ENCODE measurements around the gene FNBP1.
"Not testable (repeated sequence)": the region's sequence is repeated elsewhere in the genome, so short reads cannot be mapped to it uniquely, and the experiment has no call there.

The FNBP1 gene

DNA sequence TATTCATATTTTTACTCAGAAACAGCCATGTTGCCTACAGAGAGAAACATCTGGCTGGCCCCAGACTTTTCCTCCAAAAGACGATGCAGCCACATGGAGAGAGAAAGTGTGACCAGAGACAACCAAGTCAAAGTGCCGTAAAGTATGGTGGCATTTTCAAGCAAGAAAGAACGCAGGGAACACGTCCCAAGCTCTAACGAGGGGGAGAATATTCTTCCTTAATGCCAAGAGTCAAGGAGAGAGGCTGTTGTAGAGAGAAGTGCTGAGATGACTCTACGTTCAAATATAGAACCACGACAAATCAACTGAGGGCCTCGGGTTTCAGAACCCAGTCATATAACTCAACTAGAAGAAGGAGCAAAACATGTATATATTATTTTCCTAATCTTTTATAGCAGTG, 55.9 kb downstream of the FNBP1 start:
- Mint-ChIP-seq H3K27ac (peak overlapping the region; percentile 90), H3K9me3 (no peaks in the 10 kb centered on the region), H3K4me3 (peak overlapping the region; percentile 47), H3K36me3 (ENCODE audit: low read depth) (peaks cover 48% of the 10 kb centered on the region), H3K27me3 (ENCODE audit: low read depth) (no peaks in the 10 kb centered on the region), H3K4me1 (ENCODE audit: low read depth) (peaks cover 50% of the 10 kb centered on the region)
- DNase-seq (ENCODE audit: low spot score), result peak; percentile 49

DNA sequence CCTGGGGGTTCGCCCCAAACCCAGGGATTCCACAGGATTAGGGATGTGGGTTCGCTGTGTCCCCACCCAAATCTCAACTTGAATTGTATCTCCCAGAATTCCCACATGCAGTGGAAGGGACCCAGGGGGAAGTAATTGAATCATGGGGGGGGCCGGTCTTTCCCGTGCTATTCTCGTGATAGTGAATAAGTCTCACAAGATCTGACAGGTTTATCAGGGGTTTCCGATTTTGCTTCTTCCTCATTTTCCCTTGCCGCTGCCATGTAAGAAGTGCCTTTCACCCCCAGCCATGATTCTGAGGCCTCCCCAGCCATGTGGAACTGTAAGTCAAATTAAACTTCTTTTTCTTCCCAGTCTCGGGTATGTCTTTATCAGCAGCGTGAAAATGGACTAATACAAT, 58.4 kb downstream of the FNBP1 start:
- DNase-seq (ENCODE audit: low spot score); H3K4me3 Mint-ChIP-seq; H3K27me3 Mint-ChIP-seq (ENCODE audit: low read depth); H3K9me3 Mint-ChIP-seq: not testable (repeated sequence)
- Mint-ChIP-seq H3K27ac (peak overlapping the region; percentile 39), H3K4me1 (ENCODE audit: low read depth) (peaks cover 34% of the 10 kb centered on the region), H3K36me3 (ENCODE audit: low read depth) (peaks cover 44% of the 10 kb centered on the region)

DNA sequence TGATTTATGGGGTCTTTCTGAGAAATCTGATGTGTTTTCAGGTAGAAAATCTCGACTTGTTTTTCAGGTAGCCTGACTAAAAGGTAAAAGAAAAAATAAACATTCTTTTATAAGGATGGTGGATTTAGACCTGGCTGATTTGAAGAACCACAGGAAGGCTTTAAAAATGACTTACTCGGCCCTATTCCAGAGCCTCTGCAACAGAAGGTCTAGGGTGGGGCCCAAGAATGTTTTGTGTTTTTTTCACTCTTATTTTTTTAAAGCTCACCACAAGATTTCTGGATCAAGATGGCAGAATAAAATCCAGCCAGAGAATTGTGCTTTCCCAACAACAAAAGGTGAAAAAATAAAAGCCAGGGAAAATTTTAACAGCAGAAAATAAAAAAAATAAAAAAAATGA, 59.1 kb downstream of the FNBP1 start:
- H3K9me3 Mint-ChIP-seq, result no peaks in the 10 kb centered on the region
- H3K4me3 Mint-ChIP-seq, result no peak overlapping the region

DNA sequence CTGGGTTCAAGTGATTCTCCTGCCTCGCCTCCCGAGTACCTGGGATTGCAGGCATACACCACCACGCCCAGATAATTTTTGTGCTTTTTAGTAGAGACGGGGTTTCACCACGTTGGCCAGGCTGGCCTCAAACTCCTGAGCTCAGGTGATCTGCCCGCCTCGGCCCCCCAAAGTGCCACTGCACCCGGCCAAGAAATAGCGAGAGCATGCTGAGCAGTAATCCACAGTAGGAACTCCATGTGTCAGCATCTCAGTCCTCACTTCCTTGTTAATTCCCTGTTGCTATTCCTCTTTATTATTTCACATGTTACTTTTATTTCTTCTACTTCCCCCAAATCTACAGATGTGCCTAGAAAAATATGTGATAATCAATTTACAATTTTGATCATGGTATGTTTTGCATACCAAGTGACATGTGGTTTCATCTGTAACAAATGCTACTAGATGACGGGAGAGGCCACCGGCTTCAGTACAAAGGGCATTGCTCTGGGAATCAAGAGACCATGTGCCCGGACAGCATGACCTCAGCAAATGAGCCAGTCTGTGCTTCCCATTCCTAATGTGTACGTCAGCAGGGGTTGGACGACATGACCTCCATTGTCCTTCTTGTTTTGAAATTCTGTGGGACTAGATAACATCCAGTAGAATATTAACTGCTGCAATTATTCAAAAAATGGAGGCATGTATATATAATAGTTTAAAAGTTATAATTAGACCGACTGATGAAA, 61.6 kb downstream of the FNBP1 start:
- Mint-ChIP-seq H3K27me3 (ENCODE audit: low read depth) (no peaks in the 10 kb centered on the region), H3K9me3 (no peaks in the 10 kb centered on the region), H3K27ac (no peak overlapping the region), H3K4me1 (ENCODE audit: low read depth) (peaks cover 22% of the 10 kb centered on the region), H3K36me3 (ENCODE audit: low read depth) (peaks cover 50% of the 10 kb centered on the region), H3K4me3 (no peak overlapping the region)
- DNase-seq (ENCODE audit: low spot score), result no peak

More for the DNA sequence above, 59.1 kb downstream of the FNBP1 start:
- peaks cover 32% of the 10 kb centered on the region for H3K4me1 Mint-ChIP-seq (ENCODE audit: low read depth)
- no peaks in the 10 kb centered on the region for H3K27me3 Mint-ChIP-seq (ENCODE audit: low read depth)
- peak overlapping the region; percentile 15 for H3K27ac Mint-ChIP-seq
- no peak for DNase-seq (ENCODE audit: low spot score)
- peaks cover 44% of the 10 kb centered on the region for H3K36me3 Mint-ChIP-seq (ENCODE audit: low read depth)

DNA sequence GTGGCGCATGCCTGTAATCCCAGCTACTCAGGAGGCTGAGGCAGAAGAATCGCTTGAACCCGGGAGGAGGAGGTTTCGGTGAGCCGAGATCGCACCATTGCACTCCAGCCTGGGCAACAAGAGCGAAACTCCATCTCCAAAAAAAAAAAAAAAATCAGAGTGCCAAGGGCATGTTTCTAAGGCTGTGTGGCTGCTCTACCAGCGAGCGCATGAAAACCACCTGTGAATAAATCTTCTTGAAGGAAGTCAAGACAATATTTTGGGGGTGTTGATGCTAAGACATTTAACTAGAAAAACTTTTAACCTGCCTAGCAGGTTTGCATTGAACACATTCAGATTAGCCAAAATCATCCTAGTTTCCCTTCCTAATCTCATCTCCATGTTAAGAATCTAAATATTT, 62.8 kb downstream of the FNBP1 start:
- not testable (repeated sequence) for DNase-seq (ENCODE audit: low spot score); H3K9me3 Mint-ChIP-seq; H3K27ac Mint-ChIP-seq; H3K4me3 Mint-ChIP-seq; H3K27me3 Mint-ChIP-seq (ENCODE audit: low read depth)
- Mint-ChIP-seq H3K4me1 (ENCODE audit: low read depth) (peaks cover 22% of the 10 kb centered on the region), H3K36me3 (ENCODE audit: low read depth) (peaks cover 49% of the 10 kb centered on the region)

DNA sequence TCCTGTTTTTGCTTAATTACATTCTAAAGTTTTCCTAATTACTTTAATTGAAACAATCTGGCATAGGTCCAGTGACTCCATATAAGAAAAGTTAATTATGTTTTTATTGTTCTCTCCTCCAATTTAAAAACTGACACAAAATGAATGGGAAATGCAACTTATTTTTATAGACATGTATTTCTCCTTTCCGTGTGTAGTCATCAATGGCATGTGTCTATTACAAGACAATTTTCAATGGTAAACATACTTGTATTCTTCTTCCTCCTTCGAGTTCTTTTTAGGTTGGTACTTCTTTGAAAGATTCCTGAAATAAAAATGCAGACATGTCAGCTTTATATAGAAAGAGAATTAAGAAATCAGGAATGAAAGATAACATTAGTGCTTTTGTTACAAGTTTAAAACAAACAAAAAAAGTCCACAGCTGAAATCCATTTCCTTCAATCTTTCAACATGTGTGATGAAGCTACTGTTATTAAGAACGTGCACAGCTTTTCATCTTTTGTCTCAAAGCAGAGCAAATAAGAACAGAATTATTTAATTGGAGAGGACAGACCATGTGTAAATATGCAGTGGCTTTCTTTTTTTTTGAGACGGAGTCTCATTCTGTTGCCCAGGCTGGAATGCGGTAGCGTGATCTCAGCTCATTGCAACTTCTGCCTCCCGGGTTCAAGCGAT, 63.8 kb downstream of the FNBP1 start:
- no peak for DNase-seq (ENCODE audit: low spot score)
- no peaks in the 10 kb centered on the region for H3K27me3 Mint-ChIP-seq (ENCODE audit: low read depth)
- peaks cover 16% of the 10 kb centered on the region for H3K4me1 Mint-ChIP-seq (ENCODE audit: low read depth)

DNA sequence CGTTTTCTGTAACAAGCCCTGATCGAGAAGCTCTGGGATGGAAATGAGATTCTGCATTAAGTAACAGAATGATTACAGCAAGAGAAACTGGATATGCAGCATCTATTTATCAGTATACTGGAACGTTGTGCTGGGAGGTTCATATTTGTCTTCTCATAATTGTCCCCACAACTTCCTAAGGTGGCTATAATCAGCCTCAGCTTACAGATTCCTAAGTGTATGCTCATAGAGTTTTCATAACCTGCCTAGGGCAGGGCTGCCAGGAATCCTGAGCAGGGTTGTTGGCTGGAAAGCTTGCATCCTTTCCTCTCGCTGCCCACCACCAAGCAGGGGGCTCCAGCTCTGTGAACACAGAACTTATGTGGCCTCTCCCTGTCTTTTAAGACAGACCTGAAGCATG, 70.2 kb downstream of the FNBP1 start:
- H3K36me3 Mint-ChIP-seq (ENCODE audit: low read depth), result peaks cover 49% of the 10 kb centered on the region
- DNase-seq (ENCODE audit: low spot score), result no peak
- H3K4me1 Mint-ChIP-seq (ENCODE audit: low read depth), result peaks cover 27% of the 10 kb centered on the region
- no peak overlapping the region for H3K27ac Mint-ChIP-seq
- no peaks in the 10 kb centered on the region for H3K27me3 Mint-ChIP-seq (ENCODE audit: low read depth)
- H3K4me3 Mint-ChIP-seq, result no peak overlapping the region
- no peaks in the 10 kb centered on the region for H3K9me3 Mint-ChIP-seq

More for the DNA sequence above, 63.8 kb downstream of the FNBP1 start:
- Mint-ChIP-seq H3K9me3 (no peaks in the 10 kb centered on the region), H3K36me3 (ENCODE audit: low read depth) (peaks cover 46% of the 10 kb centered on the region), H3K27ac (peak overlapping the region; percentile 36), H3K4me3 (no peak overlapping the region)

DNA sequence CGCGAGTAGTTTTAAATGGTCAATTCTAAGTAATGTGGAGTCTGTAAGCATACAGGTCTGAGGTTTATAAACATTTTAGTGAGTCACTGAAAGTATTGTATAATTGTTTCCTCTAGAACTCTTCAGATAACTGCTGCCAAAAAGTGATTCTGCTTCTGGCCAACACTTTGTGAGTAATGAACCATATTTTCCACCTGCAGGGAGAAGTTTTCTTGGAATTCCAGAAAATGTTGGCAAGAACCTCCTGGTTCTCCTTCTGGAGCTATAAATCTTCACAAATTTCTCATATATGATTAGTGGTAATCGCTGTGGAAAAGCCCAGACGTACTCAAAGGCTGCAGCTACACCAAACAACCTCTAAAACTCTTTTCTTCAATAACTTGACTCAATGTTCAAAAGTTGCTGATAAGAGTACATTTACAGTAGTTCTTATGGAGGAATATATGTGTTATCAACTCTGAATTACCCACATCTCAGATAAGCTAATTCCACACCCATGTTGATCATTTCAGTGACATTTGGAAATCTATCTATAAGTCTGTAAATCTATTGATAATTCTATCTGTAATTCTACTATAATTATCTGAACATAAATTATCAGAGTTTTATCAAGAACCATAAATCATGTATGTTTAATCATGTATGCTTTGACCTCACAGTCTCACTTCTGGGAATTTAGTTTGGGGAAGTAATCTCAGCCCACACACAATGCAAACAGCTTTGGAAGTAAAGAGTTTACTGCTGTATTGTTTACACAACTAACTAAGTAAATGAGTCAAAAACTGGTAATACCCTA, 74.1 kb downstream of the FNBP1 start:
- Mint-ChIP-seq H3K36me3 (ENCODE audit: low read depth) (peaks cover 62% of the 10 kb centered on the region), H3K9me3 (no peaks in the 10 kb centered on the region), H3K4me3 (no peak overlapping the region), H3K27ac (peak overlapping the region; percentile 47), H3K27me3 (ENCODE audit: low read depth) (no peaks in the 10 kb centered on the region), H3K4me1 (ENCODE audit: low read depth) (peaks cover 48% of the 10 kb centered on the region)
- DNase-seq (ENCODE audit: low spot score), result no peak

DNA sequence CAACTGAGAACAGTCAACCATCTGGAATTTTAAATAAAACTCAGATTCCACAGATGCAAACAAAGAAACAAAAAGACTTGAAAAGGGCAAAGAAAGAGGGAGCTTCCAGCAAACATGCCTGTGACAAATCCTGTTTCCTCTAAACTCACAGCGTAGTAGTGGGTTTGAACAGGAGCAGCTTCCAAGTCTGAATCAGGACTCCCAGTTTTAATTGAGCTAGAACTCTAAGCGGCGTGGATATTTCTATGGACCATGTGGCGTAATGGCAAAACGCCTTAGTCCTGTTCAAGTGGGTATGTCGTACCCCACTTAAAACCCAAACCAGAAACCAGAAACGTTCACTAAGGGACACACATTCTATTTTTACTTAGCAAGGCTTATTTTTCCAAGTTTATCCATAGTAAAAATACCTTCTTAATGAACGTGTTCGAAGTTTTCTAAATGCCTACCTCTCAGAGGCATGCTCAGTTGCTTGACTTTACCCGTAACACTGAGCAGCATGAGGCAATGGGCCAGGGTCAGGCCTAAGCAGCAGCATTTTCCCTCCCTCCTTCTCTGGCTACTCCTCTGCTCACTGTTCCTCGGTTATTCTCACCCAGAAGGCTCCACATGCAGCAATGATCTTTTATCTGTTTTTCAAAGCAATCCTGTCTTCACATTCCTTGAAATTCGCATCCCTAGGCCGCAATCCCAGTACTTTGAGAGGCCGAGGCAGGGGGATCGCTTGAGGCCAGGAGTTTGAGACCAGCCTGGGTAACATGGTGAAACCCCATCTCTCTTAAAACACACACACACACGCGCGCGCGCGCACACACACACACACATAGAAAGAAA, 77.9 kb downstream of the FNBP1 start:
- H3K4me3 Mint-ChIP-seq, result peak overlapping the region; percentile 34
- peaks cover 69% of the 10 kb centered on the region for H3K36me3 Mint-ChIP-seq (ENCODE audit: low read depth)
- no peak for DNase-seq (ENCODE audit: low spot score)
- no peaks in the 10 kb centered on the region for H3K9me3 Mint-ChIP-seq
- peaks cover 65% of the 10 kb centered on the region for H3K4me1 Mint-ChIP-seq (ENCODE audit: low read depth)
- no peaks in the 10 kb centered on the region for H3K27me3 Mint-ChIP-seq (ENCODE audit: low read depth)
- H3K27ac Mint-ChIP-seq, result peak overlapping the region; percentile 95

DNA sequence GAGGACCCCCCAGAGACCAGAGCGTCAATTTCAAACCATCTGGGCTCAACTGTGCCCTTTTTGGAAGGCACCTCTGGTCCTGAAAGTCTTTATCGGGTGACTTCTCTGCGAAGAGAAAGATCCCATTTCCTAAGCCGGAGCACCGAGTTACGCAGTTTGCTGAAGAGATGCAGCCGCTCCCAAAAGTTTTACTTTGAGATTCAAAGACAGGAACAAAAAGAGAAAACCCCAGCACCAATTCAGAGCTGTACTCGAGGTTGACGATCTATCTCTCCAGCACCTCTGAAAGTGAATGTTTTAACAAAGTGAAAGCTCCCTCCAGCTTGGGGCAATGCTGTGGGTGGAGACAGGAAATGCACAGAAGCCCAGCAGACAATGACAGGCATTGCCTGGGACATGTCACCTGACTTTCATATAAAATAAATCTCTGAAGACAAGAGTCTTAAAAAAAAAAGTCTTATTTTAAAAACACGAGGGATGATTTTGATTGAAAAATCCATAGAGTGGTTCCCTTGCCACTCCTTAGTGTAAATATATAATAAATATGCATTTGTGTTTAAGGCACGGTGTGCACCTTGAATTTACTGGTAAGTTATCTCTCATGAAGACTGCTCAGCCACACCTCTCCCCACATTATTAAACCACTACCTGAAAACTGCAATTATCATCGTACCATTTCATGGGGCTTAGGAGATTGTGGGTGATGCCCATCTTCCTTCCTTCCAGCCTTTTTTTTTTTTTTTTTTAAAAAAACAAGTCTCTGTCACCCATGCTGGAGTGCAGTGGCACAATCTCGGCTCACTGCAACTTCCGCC, 79.9 kb downstream of the FNBP1 start:
- Mint-ChIP-seq H3K27ac (peak overlapping the region; percentile 95), H3K27me3 (ENCODE audit: low read depth) (no peaks in the 10 kb centered on the region), H3K36me3 (ENCODE audit: low read depth) (peaks cover 72% of the 10 kb centered on the region), H3K4me1 (ENCODE audit: low read depth) (peaks cover 60% of the 10 kb centered on the region), H3K9me3 (no peaks in the 10 kb centered on the region), H3K4me3 (peak overlapping the region; percentile 89)
- peak; percentile 76 for DNase-seq (ENCODE audit: low spot score)

DNA sequence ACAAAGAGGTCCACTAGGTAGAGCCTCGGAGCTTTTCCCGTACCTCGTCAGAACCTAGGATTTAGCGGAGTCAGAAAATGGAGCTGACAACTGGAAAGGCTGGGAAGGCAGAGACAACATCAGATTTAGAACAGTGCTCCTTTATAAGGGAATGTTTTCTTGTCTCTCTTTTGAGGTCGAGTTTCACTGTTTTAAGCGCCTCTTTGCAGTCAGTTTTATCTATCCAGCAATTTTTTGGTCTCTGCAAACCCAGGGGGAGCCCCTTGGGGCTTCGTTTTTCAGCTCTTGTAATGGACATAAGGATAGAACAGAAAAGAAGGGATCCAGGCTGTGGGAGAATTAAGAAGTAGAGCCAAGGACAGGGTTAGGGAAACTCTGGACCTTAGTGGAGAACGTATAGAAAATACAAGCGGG, 80.5 kb downstream of the FNBP1 start:
- Mint-ChIP-seq H3K9me3 (no peaks in the 10 kb centered on the region), H3K36me3 (ENCODE audit: low read depth) (peaks cover 77% of the 10 kb centered on the region), H3K4me1 (ENCODE audit: low read depth) (peaks cover 66% of the 10 kb centered on the region)

DNA sequence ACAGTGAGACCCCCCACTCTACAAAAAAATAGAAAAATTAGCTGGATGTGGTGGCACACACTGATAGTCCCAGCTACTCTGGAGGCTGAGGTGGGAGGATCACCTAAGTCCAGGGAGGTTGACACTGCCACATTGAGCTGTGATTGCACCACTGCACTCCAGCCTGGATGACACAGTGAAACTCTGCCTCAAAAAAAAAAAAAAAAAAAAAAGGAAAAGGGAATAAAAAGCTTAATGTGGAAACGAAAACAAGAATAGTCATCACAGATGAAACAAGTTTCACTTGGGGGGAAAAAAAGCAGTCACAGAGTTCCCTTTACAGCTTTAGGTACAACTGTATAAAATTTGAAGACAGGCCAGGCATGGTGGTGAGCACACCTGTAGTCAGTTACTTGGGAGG, 84.2 kb downstream of the FNBP1 start:
- H3K9me3 Mint-ChIP-seq, result no peaks in the 10 kb centered on the region
- peaks cover 55% of the 10 kb centered on the region for H3K4me1 Mint-ChIP-seq (ENCODE audit: low read depth)
- no peak for DNase-seq (ENCODE audit: low spot score)
- peaks cover 67% of the 10 kb centered on the region for H3K36me3 Mint-ChIP-seq (ENCODE audit: low read depth)
- H3K27ac Mint-ChIP-seq, result peak overlapping the region; percentile 45
- no peaks in the 10 kb centered on the region for H3K27me3 Mint-ChIP-seq (ENCODE audit: low read depth)
- H3K4me3 Mint-ChIP-seq, result no peak overlapping the region

More for the DNA sequence above, 80.5 kb downstream of the FNBP1 start:
- H3K4me3 Mint-ChIP-seq, result peak overlapping the region; percentile 89
- no peaks in the 10 kb centered on the region for H3K27me3 Mint-ChIP-seq (ENCODE audit: low read depth)
- peak overlapping the region; percentile 95 for H3K27ac Mint-ChIP-seq
- DNase-seq (ENCODE audit: low spot score), result no peak
